ENCODE measurements around the gene TSHZ1. TPM values are rescaled to one million over a fixed set of nuclear protein-coding genes. Genes with fewer than 3 reads are reported as not detected.

TSHZ1 gene
- polyA plus RNA-seq, 1 donor from 2014 or later: 1.1 TPM

DNA sequence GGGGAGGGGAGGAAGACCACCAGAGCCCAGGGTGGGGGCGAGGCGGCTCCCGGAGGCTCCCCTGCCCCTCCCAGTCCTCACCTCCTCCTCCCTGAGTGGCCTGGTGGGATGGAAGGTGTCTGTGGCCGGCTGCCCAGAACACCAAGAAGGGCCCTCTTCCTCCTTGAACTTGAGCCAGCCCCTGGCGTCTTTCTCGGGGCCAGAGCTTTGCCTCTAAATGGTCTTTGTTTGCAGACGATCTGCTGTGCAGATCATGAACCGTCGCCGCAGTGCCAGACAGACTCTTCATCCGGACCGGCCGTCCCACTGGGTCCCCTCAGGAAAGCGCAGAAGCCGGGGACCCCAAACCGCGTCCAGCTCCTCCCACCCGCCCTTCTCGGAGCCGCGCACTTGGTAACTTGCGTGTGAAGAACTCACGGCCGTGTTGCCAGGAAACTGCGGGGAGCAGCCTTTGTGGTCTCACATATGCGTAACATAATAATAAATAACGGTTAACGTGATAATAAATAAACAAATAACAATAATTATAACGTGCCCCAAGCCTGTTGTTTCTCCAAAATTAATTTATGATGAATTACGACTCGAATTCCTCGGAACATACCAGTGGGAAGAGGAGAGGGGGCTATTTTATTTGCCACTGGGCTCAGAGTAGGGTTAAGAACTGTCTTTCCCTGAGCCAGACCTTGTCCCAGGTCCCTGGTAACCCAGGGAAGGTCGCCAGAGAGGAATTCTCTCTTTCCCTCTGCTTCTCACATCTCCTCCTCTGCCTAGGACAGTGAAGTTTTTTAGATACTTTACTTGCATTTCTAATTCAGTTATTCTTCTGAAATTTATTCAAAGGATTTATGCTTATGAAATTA lies 42.6 kb upstream of the TSHZ1 start:
- Histone ChIP-seq H3F3A (ENCODE audit: insufficient read depth, low read length, poor library complexity, severe bottlenecking) (no peaks in the 10 kb centered on the region), H3K9me2 (ENCODE audit: insufficient read depth, low read length) (no peaks in the 10 kb centered on the region), H3K36me3 (ENCODE audit: insufficient read depth, low read length) (no peaks in the 10 kb centered on the region), H3K4me3 (ENCODE audit: low read length) (no peak overlapping the region), H3K9me3 (ENCODE audit: low read length) (no peaks in the 10 kb centered on the region), H3K27me3 (ENCODE audit: insufficient read depth, low read depth, low read length) (no peaks in the 10 kb centered on the region), H3K4me2 (ENCODE audit: low read length) (no peak overlapping the region), H3K9ac (ENCODE audit: low read length) (no peak overlapping the region), H4K20me1 (ENCODE audit: insufficient read depth) (no peaks in the 10 kb centered on the region), H3K79me2 (replicated peaks; ENCODE audit: insufficient read depth, low read length) (no peaks in the 10 kb centered on the region), H3K27ac (ENCODE audit: low read length) (no peak overlapping the region), H2AFZ (ENCODE audit: low read depth, low read length) (no peak overlapping the region)
- TF ChIP-seq SMC3 (conservative IDR thresholded peaks at IDR 0.05; ENCODE audit: poor library complexity): no peak
- TF ChIP-seq, protein P1, sequence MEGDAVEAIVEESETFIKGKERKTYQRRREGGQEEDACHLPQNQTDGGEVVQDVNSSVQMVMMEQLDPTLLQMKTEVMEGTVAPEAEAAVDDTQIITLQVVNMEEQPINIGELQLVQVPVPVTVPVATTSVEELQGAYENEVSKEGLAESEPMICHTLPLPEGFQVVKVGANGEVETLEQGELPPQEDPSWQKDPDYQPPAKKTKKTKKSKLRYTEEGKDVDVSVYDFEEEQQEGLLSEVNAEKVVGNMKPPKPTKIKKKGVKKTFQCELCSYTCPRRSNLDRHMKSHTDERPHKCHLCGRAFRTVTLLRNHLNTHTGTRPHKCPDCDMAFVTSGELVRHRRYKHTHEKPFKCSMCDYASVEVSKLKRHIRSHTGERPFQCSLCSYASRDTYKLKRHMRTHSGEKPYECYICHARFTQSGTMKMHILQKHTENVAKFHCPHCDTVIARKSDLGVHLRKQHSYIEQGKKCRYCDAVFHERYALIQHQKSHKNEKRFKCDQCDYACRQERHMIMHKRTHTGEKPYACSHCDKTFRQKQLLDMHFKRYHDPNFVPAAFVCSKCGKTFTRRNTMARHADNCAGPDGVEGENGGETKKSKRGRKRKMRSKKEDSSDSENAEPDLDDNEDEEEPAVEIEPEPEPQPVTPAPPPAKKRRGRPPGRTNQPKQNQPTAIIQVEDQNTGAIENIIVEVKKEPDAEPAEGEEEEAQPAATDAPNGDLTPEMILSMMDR (IDR thresholded peaks at IDR 0.05; ENCODE audit: poor library complexity, severe bottlenecking): no peak
- TF ChIP-seq POLR2AphosphoS5 (IDR thresholded peaks at IDR 0.05): no peak
- TF ChIP-seq TAF1 (IDR thresholded peaks at IDR 0.05; ENCODE audit: low read depth): no peak
- no peak for TF ChIP-seq EP300 (conservative IDR thresholded peaks at IDR 0.05; ENCODE audit: poor library complexity, severe bottlenecking)
- TF ChIP-seq, protein P2, sequence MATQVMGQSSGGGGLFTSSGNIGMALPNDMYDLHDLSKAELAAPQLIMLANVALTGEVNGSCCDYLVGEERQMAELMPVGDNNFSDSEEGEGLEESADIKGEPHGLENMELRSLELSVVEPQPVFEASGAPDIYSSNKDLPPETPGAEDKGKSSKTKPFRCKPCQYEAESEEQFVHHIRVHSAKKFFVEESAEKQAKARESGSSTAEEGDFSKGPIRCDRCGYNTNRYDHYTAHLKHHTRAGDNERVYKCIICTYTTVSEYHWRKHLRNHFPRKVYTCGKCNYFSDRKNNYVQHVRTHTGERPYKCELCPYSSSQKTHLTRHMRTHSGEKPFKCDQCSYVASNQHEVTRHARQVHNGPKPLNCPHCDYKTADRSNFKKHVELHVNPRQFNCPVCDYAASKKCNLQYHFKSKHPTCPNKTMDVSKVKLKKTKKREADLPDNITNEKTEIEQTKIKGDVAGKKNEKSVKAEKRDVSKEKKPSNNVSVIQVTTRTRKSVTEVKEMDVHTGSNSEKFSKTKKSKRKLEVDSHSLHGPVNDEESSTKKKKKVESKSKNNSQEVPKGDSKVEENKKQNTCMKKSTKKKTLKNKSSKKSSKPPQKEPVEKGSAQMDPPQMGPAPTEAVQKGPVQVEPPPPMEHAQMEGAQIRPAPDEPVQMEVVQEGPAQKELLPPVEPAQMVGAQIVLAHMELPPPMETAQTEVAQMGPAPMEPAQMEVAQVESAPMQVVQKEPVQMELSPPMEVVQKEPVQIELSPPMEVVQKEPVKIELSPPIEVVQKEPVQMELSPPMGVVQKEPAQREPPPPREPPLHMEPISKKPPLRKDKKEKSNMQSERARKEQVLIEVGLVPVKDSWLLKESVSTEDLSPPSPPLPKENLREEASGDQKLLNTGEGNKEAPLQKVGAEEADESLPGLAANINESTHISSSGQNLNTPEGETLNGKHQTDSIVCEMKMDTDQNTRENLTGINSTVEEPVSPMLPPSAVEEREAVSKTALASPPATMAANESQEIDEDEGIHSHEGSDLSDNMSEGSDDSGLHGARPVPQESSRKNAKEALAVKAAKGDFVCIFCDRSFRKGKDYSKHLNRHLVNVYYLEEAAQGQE (IDR thresholded peaks at IDR 0.05; ENCODE audit: borderline replicate concordance): no peak
- no peak for TF ChIP-seq RAD21 (conservative IDR thresholded peaks at IDR 0.05)
- no peak for TF ChIP-seq EZH2 (IDR thresholded peaks at IDR 0.05; ENCODE audit: borderline replicate concordance, insufficient read depth, low read length, poor library complexity, severe bottlenecking)

GRCh38 chr18:75168619-75169018 lies 42.0 kb upstream of the TSHZ1 start:
- H3F3A ChIP-seq (ENCODE audit: insufficient read depth, low read length, poor library complexity, severe bottlenecking): no peaks in the 10 kb centered on the region
- no peak overlapping the region for H2AFZ ChIP-seq (ENCODE audit: low read depth, low read length)
- H3K79me2 ChIP-seq (replicated peaks; ENCODE audit: insufficient read depth, low read length): no peaks in the 10 kb centered on the region
- no peak overlapping the region for H3K4me2 ChIP-seq (ENCODE audit: low read length)
- H3K36me3 ChIP-seq (ENCODE audit: insufficient read depth, low read length): no peaks in the 10 kb centered on the region
- no peaks in the 10 kb centered on the region for H4K20me1 ChIP-seq (ENCODE audit: insufficient read depth)
- H3K9ac ChIP-seq (ENCODE audit: low read length): no peak overlapping the region
- H3K9me2 ChIP-seq (ENCODE audit: insufficient read depth, low read length): no peaks in the 10 kb centered on the region
- H3K27me3 ChIP-seq (ENCODE audit: insufficient read depth, low read depth, low read length): no peaks in the 10 kb centered on the region
- no peak overlapping the region for H3K27ac ChIP-seq (ENCODE audit: low read length)
- no peaks in the 10 kb centered on the region for H3K9me3 ChIP-seq (ENCODE audit: low read length)
- TF ChIP-seq, protein P2 (IDR thresholded peaks at IDR 0.05; ENCODE audit: borderline replicate concordance): peak; percentile 33
- TF ChIP-seq SMC3 (conservative IDR thresholded peaks at IDR 0.05; ENCODE audit: poor library complexity): no peak
- no peak for TF ChIP-seq RAD21 (conservative IDR thresholded peaks at IDR 0.05)
- TF ChIP-seq TAF1 (IDR thresholded peaks at IDR 0.05; ENCODE audit: low read depth): no peak
- peak; percentile 13 for TF ChIP-seq EP300 (conservative IDR thresholded peaks at IDR 0.05; ENCODE audit: poor library complexity, severe bottlenecking)
- no peak for TF ChIP-seq POLR2AphosphoS5 (IDR thresholded peaks at IDR 0.05)
- H3K4me3 ChIP-seq (ENCODE audit: low read length): no peak overlapping the region

Data from neural cell (in vitro differentiated cells).